HFFc6 (cell line): Measurements from ENCODE around the gene EFCC1. TPM values are rescaled to one million over a fixed set of nuclear protein-coding genes. Genes with fewer than 3 reads are reported as not detected.

Source experiments
- DNase-seq: peaks from one replicate; pipeline ENCODE4 v3.0.0-alpha.2; 2018
- H3K27ac Mint-ChIP-seq: 2 replicates; pipeline ENCODE4 v1.8.0; 2020; ENCODE audit warnings: mild to moderate bottlenecking, mixed read lengths
- H3K27me3 Mint-ChIP-seq: 2 replicates; pipeline ENCODE4 v1.8.0; 2021; ENCODE audit warnings: mild to moderate bottlenecking, moderate library complexity, mixed read lengths; ENCODE audit not compliant: insufficient read depth
- H3K36me3 Mint-ChIP-seq: 2 replicates; pipeline ENCODE4 v1.8.0; 2021; ENCODE audit warnings: low read depth, mixed read lengths
- H3K4me1 Mint-ChIP-seq: 2 replicates; pipeline ENCODE4 v1.8.0; 2020; ENCODE audit warnings: low read depth, mixed read lengths
- H3K4me3 Mint-ChIP-seq: 2 replicates; pipeline ENCODE4 v1.8.0; 2020; ENCODE audit warnings: mild to moderate bottlenecking, moderate library complexity, mixed read lengths
- H3K9me3 Mint-ChIP-seq: 2 replicates; pipeline ENCODE4 v1.8.0; 2020; ENCODE audit warnings: mild to moderate bottlenecking, mixed read lengths
- CTCF ChIP-seq: fragments of 200-600 bp; sonication (generic); IDR thresholded peaks from 2 replicates; pipeline ENCODE4 v1.5.0; 2021; ENCODE audit warnings: antibody characterized with exemption, mild to moderate bottlenecking
- total RNA-seq, 6 experiments: library from RNA; stranded (reverse); fragmentation: NEBNext Ultra II Directional; extraction: Animal tissue kit (Norgen Biotek cat#: 25700); gene quantifications; 2 replicates in 1 of 6; 3 replicates in 5 of 6; pipeline ENCODE4 v1.2.3, GENCODE V29; 2021

EFCC1 gene
- total RNA-seq, 6 experiments from 2014 or later = not detected

GRCh38 chr3:128983293-128984069 lies 17.6 kb upstream of the EFCC1 start:
- 0 out of 2 replicates have a peak, but pooled peaks have one; percentile 8 for TF ChIP-seq CTCF
- Mint-ChIP-seq H3K4me1 (no peaks in the 10 kb centered on the region), H3K27me3 (peaks cover 33% of the 10 kb centered on the region), H3K27ac (no peak overlapping the region), H3K4me3 (no peak overlapping the region), H3K9me3 (no peaks in the 10 kb centered on the region), H3K36me3 (no peaks in the 10 kb centered on the region)
- no peak for DNase-seq

- Mint-ChIP-seq H3K27me3 (peaks cover 33% of the 10 kb centered on the region), H3K4me1 (no peaks in the 10 kb centered on the region), H3K9me3 (no peaks in the 10 kb centered on the region), H3K36me3 (no peaks in the 10 kb centered on the region), H3K27ac (no peak overlapping the region), H3K4me3 (no peak overlapping the region)
- no peak for TF ChIP-seq CTCF
- DNase-seq = peak; percentile 26
Observed at GRCh38 chr3:128984596-128984995, 16.5 kb upstream of the EFCC1 start.

- no peaks in the 10 kb centered on the region for H3K4me1 Mint-ChIP-seq
- no peaks in the 10 kb centered on the region for H3K36me3 Mint-ChIP-seq
Observed at GRCh38 chr3:128987302-128988100, 13.6 kb upstream of the EFCC1 start.

DNA sequence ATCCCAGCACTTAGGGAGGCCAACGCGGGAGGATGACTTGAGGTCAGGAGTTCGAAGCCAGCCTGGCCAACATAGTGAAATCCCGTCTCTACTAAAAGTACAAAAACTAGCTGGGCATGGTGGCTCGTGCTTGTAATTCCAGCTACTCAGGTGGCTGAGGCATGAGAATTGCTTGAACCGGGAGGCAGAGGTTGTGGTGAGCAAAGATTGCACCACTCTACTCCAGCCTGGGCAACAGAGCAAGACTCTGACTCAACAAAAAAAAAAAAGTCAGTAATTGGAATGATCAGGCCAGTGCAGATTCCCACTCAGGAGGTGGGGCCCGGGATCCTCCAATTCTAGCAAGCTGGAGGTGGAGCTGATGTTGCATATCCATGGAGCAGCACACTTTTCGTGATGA lies 12.8 kb upstream of the EFCC1 start:
- TF ChIP-seq CTCF = no peak
- H3K27me3 Mint-ChIP-seq = peaks cover 28% of the 10 kb centered on the region
- H3K9me3 Mint-ChIP-seq = no peaks in the 10 kb centered on the region
- no peaks in the 10 kb centered on the region for H3K4me1 Mint-ChIP-seq
- H3K4me3 Mint-ChIP-seq = no peak overlapping the region
- H3K27ac Mint-ChIP-seq = no peak overlapping the region
- DNase-seq = no peak
- no peaks in the 10 kb centered on the region for H3K36me3 Mint-ChIP-seq

More at GRCh38 chr3:128987302-128988100, 13.6 kb upstream of the EFCC1 start:
- Mint-ChIP-seq H3K27ac (no peak overlapping the region), H3K27me3 (peaks cover 31% of the 10 kb centered on the region), H3K4me3 (no peak overlapping the region), H3K9me3 (no peaks in the 10 kb centered on the region)
- TF ChIP-seq CTCF = no peak
- DNase-seq = no peak

DNA sequence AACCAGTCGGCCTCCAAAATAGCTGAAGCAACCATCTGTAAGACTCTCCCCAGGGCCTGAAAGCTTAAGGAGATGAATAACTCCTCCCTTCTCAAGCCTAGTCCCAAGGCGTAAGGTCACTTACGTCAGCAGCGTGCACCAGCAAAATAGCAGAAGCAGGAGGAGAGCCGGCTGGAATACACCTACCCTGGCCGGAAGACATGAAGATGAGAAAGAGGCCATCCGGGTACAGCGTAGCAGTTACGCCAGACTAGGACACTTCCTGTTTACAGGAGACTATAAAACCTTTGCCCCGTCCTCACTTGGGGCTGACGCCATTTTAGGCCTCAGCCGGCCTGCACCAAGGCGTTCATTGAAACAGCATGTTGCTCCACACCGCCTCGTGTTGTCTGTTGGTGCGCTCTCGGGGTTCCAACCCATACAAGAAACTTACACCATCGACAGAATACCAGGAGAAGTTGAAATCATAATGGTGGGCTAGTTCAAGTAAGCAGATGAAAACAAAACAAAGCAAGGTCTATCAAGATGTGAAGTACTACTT lies 9.7 kb upstream of the EFCC1 start:
- Mint-ChIP-seq H3K4me1 (peaks cover 6% of the 10 kb centered on the region), H3K9me3 (no peaks in the 10 kb centered on the region), H3K27ac (no peak overlapping the region), H3K36me3 (no peaks in the 10 kb centered on the region), H3K4me3 (no peak overlapping the region), H3K27me3 (peaks cover 39% of the 10 kb centered on the region)
- no peak for TF ChIP-seq CTCF
- DNase-seq = no peak
